GM12892 (cell line): ENCODE measurements around the gene ANKRD10.
A peak's percentile ranks its signal among the peaks of the same experiment; 100 is the strongest.

ENCODE experiments used
- DNase-seq: peaks from one replicate; pipeline ENCODE4 v3.0.0; 2011; ENCODE audit not compliant: insufficient read length
- FAIRE-seq: peaks from 2 replicates; lab custom pipeline; 2011; peaks lifted over from hg19 to GRCh38; lab: Jason Lieb, UNC
- POLR2A ChIP-seq: IDR thresholded peaks from 2 replicates; pipeline ENCODE4 v1.6.1; 2011; ENCODE audit warnings: low read depth, low read length, control low read depth
- POLR2AphosphoS5 ChIP-seq: IDR thresholded peaks from 2 replicates; pipeline ENCODE4 v1.6.1; 2011; ENCODE audit warnings: low read depth, low read length, control low read depth
- TAF1 ChIP-seq: IDR thresholded peaks from 2 replicates; pipeline ENCODE4 v1.6.1; 2011; ENCODE audit warnings: low read depth, mild to moderate bottlenecking, control low read depth, low read length, borderline replicate concordance

Gene ANKRD10

DNA sequence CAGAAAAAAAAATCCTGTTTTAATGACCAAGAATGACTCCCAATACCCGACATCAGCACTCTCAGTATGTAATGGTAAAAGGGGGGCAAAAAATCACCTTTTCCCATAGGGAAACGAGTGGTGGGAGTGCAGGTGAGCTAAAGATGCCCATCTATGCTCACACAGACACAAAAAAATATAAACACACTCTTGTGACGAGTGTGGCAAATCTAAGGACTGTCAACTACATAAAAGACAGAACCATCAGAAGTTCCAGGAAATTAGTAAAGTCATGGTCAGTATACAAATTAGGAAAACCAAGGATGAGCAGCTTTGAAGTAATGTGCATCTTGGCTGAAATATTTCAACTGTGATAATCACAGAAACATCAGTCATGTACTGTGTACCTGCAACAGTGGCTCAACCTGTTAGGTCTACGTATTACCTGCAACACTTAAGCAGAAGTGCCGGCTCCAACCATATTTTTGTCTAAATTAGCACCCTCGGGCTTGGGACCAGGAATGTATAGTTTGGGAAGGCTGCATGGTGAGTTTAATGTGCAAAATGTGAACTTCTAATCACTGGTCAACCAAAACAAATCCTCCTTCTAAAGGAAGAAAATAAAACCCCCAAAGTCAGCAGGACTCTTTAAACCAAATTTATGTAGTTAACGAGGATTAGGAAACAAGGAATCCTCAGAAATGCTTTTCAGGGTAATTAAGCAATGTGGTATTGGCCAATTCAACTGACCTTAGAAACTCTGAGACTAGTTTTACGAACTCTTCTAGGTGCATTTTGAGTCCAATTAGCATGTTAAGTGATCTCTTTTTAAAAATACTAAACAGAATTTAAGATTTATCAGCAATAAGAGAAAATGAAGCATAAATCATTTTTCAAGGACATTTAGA is 24.3 kb downstream of the ANKRD10 start:
- DNase-seq = no peak
- FAIRE-seq = peak; percentile 90
- TF ChIP-seq TAF1 (no peak), POLR2AphosphoS5 (peak; percentile 80), POLR2A (peak; percentile 68)

DNA sequence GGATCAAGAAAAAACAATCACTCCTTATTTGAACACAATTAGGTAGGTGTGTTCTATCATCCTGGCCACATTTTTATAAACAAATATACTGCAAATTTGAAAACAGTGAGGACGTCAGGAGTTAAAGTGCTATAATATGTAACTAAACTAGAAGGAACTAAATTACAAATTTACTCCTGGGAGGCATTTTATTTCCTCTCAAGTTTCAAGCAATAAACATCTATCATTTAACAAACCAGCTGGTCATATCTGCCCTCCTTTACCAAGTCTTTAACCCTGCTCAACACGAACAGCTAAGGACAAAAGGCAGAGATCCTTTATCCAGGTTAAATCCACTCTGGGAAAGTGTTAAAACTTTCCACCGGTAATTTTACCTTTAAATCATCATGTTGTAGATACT is 26.5 kb downstream of the ANKRD10 start:
- FAIRE-seq = no peak
- TF ChIP-seq POLR2A (0 out of 2 replicates have a peak, but pooled peaks have one; percentile 4), TAF1 (no peak)
- no peak for DNase-seq

DNA sequence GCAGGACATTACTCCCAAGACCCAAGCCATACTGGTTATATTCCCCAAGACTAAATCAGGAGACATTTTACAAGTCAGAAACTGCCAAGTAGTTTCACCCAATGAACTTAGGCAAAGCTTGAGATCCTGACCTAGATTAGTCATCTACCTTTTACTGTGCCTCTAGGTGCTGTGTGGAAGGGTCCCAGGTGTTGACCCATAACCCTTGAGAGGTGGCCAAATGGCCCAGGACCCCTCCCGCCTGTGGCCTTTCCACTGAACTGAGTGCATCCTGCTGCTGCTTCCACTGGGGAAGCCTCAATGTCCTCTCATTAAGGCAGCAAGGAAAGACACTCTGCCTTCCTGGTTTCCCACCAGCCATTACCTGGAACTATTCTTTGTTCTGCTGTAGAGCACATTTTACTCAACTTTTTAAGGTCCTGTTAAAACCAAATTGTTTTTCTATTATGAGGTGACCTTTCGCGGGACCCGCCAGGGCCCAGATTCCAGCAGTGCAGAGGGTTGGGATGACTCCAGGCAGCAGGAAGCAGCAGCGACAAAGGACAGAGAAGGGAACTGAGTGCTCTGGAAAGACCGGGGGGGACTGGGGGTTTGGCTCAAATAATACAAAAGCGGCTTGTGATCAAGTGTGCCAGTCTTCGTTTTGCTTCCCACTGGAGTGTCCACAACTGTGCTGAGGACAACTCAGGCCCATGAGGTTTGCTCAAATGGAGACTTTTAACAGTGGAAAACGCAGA is 27.1 kb downstream of the ANKRD10 start:
- DNase-seq (no peak), FAIRE-seq (peak; percentile 58)
- TF ChIP-seq POLR2AphosphoS5 = peak; percentile 59; the same call in 1 of the 2 replicates
- no peak; the same call in 1 of the 2 replicates for TF ChIP-seq POLR2A

DNA sequence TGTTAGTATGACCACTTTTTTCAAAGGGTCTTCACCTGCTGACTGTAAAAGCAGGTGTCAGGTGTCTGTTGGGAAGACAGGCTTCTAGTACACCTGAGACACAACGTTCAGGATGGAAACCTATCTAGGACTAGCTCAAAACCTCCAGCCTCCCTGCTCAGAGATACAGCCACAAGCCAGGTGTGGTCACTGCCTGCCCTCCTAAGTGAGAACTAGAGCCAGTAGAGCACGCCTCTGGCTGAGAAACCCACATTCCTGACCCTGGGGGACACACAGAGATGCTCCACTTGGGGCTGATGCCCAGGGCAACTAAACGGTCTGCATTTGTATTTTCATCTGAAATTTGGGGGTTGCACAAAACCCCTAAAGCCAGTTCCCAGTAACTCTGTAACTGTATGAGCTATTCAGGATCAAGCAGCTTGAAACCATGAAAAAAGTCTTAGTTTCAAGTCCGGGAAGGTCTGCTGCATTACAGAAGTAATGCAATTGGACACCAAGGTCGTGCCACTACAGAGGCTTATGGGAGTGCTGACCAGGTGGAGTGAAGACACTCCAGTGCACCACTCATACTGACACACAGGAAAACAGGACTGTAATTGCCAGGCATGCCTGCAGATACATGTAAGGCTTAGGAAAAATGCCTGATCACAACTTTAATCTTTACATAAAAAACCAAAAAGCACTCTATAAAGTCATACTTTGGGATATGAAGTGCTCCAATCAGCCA is 27.8 kb downstream of the ANKRD10 start:
- FAIRE-seq (no peak), DNase-seq (no peak)
- TF ChIP-seq POLR2A = peak; percentile 24; the same call in 1 of the 2 replicates
- peak; percentile 61; the same call in 1 of the 2 replicates for TF ChIP-seq POLR2AphosphoS5
- no peak for TF ChIP-seq TAF1

DNA sequence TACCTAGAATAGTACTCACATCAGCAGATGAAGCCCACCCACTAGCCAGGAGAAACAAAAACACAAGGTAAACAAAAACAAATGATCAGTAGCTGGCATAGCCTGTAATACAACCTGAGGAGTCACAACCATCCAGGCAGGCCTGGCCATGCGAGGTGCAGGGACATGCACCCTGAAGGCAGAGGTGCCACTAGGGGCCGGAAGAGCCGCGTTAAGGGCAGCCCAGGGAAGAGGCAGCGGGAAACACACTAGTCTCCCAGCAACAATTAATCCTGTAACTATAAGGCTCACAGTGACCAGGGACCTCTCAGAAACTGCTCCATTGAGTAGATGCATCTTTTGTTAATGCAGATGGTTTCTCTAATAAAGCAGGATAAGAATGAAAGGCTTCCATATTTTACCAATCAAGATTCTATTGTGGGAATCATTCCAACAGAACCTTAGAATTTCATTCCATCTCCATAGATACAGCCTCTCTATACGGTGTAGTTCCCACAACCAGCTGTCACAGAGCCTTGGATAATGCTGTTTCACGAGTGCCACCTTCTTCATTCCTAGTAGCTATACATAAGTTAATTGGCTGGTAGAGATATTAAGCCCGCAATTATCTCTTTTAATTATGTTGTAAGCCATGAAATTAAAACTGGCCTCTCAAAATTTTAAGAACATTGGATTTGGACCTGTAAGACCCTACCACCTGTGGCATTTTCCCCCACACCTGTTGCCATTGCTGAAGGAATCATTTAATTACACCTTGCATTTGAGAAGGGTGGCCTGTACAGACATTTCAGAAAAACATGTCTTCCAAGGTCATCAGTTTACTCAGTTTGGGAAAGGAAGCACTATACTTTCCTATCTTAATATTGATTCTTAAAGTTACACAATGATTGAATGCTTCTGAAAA is 28.7 kb downstream of the ANKRD10 start:
- no peak for TF ChIP-seq POLR2A
- TF ChIP-seq TAF1 = no peak
- TF ChIP-seq POLR2AphosphoS5 = no peak
- DNase-seq (no peak), FAIRE-seq (no peak)

DNA sequence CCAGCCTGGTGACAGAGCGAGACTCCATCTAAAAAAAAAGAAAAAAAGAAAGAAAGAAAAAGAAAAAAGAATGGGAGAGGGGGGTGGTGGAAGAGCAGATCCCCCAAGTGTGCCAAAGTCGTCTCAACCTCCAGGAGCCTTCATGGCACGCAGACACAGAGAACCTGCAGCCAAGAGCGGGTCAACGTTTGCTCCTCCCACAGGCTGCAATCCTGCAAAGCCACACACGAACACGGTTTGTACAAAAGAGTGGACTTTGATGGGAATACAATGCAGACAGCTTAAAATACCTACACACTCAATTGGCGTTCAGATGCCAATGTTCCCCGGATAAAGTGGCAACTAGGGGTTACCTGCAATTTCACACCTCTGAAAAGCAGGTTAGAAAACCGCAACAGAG is 29.4 kb downstream of the ANKRD10 start:
- DNase-seq = no peak
- FAIRE-seq = no peak
- TF ChIP-seq POLR2AphosphoS5 = no peak

DNA sequence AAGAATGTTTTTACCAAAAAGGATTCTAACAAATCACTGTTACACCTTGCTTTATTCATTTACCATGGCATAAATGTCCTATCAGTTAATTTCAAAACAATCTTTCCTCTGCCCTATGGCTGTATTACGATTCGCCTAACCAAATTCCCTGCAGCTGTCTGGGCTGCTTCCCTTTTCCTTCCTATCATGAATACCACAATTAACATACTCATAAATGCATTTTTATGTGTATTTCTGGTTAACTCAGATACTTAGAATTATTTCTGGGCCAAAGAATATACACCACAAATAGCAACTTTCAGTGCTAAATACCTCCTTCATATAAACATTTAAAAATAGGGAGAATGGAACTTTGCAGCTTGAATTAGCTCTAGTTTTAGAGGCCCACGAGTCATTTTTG is 30.4 kb downstream of the ANKRD10 start:
- no peak for DNase-seq
- FAIRE-seq = no peak
- TF ChIP-seq POLR2AphosphoS5 (no peak), TAF1 (no peak), POLR2A (no peak)

DNA sequence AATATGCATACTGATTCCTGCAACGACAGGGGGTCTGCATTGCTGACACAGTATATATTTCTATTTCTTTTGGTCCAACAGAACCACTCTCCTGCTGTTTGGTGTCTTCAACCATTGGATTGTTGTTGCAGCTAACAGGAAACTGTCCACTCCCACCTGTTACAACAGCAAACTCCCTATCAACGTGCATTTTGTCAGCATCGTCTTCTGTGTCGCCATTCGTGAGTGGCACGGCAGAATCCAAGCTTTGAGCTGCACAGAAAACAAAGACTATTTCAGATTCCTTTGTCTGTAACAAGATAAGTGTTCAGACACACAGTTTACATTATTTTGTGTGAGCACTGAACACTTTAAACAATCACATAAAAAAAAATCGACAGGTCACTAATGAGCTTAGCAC is 31.3 kb downstream of the ANKRD10 start:
- FAIRE-seq = no peak
- TF ChIP-seq POLR2A (no peak), POLR2AphosphoS5 (no peak), TAF1 (no peak)
- DNase-seq = no peak

DNA sequence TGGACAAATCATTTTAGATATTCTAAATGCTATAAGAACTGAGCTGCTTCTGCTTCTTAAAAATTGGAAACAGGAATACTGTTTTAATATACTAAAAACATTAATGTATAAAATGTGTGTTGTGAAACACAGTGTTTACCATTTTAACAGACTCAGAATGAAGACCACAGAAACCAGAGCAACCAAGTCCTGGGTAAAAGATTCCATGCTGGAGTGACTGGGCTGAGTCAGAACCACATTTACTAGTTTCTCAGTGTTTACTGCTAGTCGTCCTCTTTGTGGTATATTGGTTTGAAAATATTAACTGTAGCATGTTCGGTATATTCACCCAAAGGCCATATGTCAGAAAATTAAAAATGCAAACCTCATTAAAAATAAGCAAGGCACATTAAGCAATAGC is 31.9 kb downstream of the ANKRD10 start:
- no peak for FAIRE-seq
- DNase-seq = no peak
- TF ChIP-seq TAF1 (no peak), POLR2AphosphoS5 (no peak), POLR2A (no peak)

DNA sequence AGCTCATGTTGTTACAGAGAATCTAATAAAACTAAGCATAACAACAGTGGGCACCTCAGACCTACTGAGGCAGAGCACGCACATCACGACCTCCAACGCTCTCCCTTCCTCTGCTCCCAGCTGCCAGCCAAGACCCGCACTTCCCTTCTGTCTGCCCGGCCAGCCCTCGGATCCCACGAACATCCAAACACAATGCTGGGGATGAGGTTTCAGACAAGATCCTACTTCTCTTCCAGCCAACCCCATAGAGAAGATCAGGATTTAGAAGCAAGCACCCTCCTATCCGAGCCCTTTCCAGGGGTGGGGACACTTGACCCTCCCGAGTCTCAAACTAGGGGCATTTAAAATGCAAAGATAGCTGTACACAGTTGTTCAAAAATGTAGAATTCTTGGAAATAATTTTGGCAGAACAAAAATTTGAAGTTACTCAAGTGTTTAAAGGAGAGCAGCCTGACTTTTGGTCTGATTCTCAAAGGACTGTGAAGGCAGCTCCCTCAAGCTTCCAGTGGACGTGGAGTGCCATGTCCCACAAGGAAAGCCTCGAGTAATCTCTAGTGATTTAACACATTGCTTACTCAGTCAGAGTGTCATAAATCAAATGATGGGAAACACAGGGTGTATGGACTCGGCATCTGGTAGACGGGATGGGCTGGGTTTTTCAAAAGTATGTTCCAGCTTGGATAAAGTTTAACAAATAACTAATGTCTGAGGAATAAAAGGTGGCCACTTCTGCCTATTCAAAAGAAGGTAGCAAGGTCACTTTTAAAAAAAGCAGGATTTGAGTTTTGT is 32.8 kb downstream of the ANKRD10 start:
- TF ChIP-seq POLR2AphosphoS5 = no peak
- no peak for TF ChIP-seq POLR2A
- no peak for TF ChIP-seq TAF1
- FAIRE-seq = peak; percentile 14
- DNase-seq = no peak

DNA sequence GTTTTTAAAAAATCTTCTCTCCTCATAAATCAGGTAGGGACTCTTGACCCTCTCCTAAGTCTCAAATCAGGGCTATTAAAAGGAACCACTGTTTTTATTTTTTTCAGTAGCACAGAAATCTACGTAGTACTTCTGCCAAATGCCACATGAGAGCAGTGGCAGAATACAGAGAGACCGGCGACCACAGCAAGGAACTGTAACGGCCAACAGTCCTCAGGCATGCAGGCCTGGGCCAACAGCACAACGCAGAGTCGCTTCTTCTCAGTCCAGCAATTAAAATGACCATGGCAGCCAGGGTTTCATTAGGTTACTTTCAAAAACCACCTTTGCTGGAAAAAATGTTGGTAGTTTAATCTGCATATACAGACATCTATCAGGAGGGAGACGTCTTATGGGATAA is 34.2 kb downstream of the ANKRD10 start:
- FAIRE-seq (no peak), DNase-seq (no peak)
- TF ChIP-seq POLR2AphosphoS5 = no peak
- TF ChIP-seq TAF1 = no peak
- TF ChIP-seq POLR2A = no peak
